Activated CD4-positive, alpha-beta T cell treated with anti-CD3 and anti-CD28 coated beads for 36 hours (primary cell): ENCODE measurements around the gene LIPK. TPM values are rescaled to one million over a fixed set of nuclear protein-coding genes. Genes with fewer than 3 reads are reported as not detected.

Experiments
- ATAC-seq: fragments of 200-7000 bp; cut with Tn5 transposase; one replicate; pipeline ENCODE4 v1.10.0; 2021; ENCODE audit warnings: mild to moderate bottlenecking, moderate library complexity
- CTCF ChIA-PET: fragments of 350-600 bp; sonication (Branson Sonifier 250); formaldehyde crosslinking; loops from one replicate; lab custom pipeline; 2021; ENCODE audit warnings: antibody characterized with exemption; lab: Charles Lee
- POLR2A ChIA-PET: fragments of 350-600 bp; sonication (Branson Sonifier 250); formaldehyde crosslinking; loops from one replicate; lab custom pipeline; 2021; ENCODE audit warnings: antibody characterized with exemption, inconsistent platforms; lab: Charles Lee
- DNase-seq: peaks from one replicate; pipeline ENCODE4 v3.0.0-alpha.2; 2020
- H3K27ac Mint-ChIP-seq: one replicate; pipeline ENCODE4 v1.8.0; 2021; ENCODE audit warnings: mixed read lengths
- H3K27me3 Mint-ChIP-seq: one replicate; pipeline ENCODE4 v1.8.0; 2021; ENCODE audit warnings: mixed read lengths
- H3K36me3 Mint-ChIP-seq: one replicate; pipeline ENCODE4 v1.8.0; 2021; ENCODE audit warnings: low read depth, mixed read lengths
- H3K4me1 Mint-ChIP-seq: one replicate; pipeline ENCODE4 v1.8.0; 2021; ENCODE audit warnings: mixed read lengths
- H3K4me3 Mint-ChIP-seq: one replicate; pipeline ENCODE4 v1.8.0; 2021; ENCODE audit warnings: mild to moderate bottlenecking, moderate library complexity, mixed read lengths
- H3K9me3 Mint-ChIP-seq: one replicate; pipeline ENCODE4 v1.8.0; 2021; ENCODE audit warnings: low read depth, mixed read lengths
- intact Hi-C, 2 experiments: fragments of 100-400 bp; cut with DNase I in 1 of 2; cut with micrococcal nuclease in 1 of 2; formaldehyde crosslinking; loops; one replicate each; pipeline versions ENCODE4 v1.14.2 to v1.15.1; 2022 to 2024; cut with DNase I, micrococcal nuclease
- total RNA-seq, 2 experiments: library from RNA; stranded (reverse); gene quantifications; one replicate each; pipeline ENCODE4 v1.2.3, GENCODE V29; 2021

Gene LIPK
- total RNA-seq, 2 experiments from 2014 or later = not detected

DNA sequence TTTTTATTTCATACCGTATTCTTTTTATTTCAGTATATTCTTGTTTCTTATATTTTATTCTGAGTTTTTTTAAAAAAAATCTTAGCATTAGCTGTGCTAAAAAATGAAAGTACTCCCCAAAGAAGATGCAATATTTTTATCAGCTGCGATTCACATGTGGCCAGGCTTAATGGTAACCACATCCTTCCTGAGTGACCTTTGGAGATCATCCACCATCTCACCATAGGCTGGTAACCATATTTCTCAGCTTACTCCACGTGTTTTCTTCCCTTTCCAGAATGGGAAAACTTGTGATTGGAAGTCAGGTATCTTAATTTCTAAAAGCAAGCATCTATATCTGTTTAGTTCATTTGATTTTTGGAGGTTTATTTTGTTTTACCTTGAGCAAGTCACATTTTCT is 77.7 kb downstream of the LIPK start:
- Mint-ChIP-seq H3K36me3 (no peaks in the 10 kb centered on the region), H3K9me3 (no peaks in the 10 kb centered on the region), H3K27ac (no peak overlapping the region), H3K4me1 (no peaks in the 10 kb centered on the region), H3K27me3 (peaks cover 3% of the 10 kb centered on the region), H3K4me3 (no peak overlapping the region)
- CTCF ChIA-PET = no interaction called here
- no peak for ATAC-seq
- no peak for DNase-seq
- POLR2A ChIA-PET = no interaction called here
- intact Hi-C loops = no loop called here

DNA sequence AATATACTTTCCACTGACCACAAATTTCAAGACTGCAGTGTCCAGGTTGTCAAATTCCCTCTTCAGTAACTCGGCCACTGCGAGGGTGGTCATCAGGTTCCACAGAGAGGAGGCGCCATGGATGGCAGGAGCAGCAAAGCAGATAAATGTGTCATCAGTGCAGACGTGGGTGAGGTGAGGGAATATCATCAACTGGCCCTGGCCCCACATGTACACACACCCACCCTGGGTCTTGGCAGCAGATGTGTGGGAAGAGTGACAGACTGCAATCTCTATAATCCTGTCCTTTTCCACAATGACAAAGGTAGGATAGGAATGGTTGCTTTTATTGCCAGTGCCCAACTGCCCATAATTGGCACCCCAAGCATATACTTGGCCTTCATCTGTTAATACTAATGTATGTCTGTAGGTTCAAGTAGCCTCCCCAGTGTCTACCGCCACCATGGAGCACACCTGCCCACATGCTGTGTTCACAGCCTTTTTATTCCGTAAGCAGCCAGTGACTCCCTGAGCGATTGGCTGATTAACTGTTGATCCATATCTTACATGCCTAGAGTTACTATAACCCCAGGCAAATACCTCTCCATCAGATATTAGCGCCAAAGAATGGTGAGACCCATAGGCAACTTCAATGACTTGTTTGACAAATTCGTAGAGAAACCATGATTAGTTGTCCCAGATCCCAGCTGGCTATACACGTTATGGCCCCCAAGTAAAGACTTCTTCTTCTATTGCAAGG is 80.2 kb downstream of the LIPK start:
- Mint-ChIP-seq H3K4me1 (no peaks in the 10 kb centered on the region), H3K36me3 (no peaks in the 10 kb centered on the region), H3K27me3 (peaks cover 2% of the 10 kb centered on the region), H3K9me3 (no peaks in the 10 kb centered on the region), H3K4me3 (no peak overlapping the region), H3K27ac (no peak overlapping the region)
- ChIA-PET CTCF (interaction anchor here (0.9 kb wide), 1 partner anchor 381 kb away, joined by 3 read pairs; no protein-coding TSS in a partner anchor), POLR2A (no interaction called here)
- intact Hi-C loops = no loop called here
- ATAC-seq (no peak), DNase-seq (no peak)

DNA sequence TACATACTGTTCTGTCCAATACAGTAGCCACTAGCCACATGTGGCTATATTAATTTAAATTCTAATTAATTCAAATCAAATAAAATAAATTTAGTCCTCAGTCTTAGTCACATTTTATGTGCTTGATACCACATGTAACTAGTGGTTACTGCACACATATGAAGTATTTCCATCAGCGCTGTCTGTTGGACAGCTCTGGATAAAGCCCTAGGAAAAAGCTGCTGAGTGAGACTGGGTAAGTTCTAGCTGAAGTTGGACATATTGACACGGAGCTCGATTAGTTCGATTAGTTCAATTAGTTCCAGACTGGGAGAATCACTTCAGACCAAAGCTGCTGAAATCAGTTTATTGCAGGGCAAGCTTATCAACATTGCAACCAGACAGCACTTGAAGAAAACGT is 81.4 kb downstream of the LIPK start:
- no peak for ATAC-seq
- Mint-ChIP-seq H3K27me3 (no peaks in the 10 kb centered on the region), H3K9me3 (no peaks in the 10 kb centered on the region), H3K36me3 (no peaks in the 10 kb centered on the region), H3K4me3 (no peak overlapping the region), H3K4me1 (peaks cover under 1% of the 10 kb centered on the region), H3K27ac (no peak overlapping the region)
- no peak for DNase-seq
- intact Hi-C loops = no loop called here
- POLR2A ChIA-PET = no interaction called here
- CTCF ChIA-PET = interaction anchor here (0.9 to 1.6 kb wide), 4 partner anchors 23 to 382 kb away, joined by 3 to 4 read pairs (median 3); no protein-coding TSS in a partner anchor

DNA sequence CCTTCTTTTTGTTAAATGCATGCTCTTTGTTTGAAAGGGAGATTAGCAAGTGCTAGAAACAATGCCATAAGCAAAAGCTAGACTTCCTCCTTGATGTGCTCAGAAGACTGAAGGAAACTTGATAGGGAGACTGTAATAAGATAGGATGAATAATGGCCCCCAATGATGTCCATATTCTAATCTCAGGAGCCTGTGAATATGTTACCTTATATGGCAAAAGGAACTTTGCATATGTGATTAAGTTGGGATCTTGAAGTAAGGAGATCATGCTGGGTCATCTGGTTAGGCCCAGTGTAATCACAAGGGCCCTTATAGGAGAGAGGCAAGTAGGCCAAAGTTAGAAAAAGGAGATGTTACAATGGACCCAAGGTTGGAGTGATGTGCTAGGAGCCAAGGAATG is 82.9 kb downstream of the LIPK start:
- DNase-seq (no peak), ATAC-seq (no peak)
- intact Hi-C loops = no loop called here
- H3K27ac Mint-ChIP-seq = no peak overlapping the region
- ChIA-PET POLR2A (no interaction called here), CTCF (no interaction called here)
- no peaks in the 10 kb centered on the region for H3K27me3 Mint-ChIP-seq
- no peaks in the 10 kb centered on the region for H3K36me3 Mint-ChIP-seq
- H3K4me1 Mint-ChIP-seq = peaks cover 13% of the 10 kb centered on the region
- H3K9me3 Mint-ChIP-seq = peaks cover 2% of the 10 kb centered on the region
- H3K4me3 Mint-ChIP-seq = no peak overlapping the region

DNA sequence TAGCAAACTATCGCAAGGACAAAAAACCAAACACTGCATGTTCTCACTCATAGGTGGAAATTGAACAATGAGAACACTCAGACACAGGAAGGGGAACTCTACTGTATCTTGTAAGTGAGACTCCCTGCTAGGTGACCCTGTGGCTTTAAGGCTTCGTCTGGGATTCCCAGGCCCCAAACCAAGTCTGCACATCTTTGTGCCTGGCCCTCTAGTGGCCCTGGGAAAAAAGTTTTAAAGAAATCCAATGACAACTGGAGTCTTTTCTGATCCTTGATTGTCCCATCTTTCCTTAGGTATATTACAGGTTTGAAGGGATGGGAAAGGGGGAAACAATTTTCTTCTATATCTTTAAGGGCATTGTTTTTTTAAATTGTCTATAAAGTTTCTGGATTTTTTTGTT is 85.9 kb downstream of the LIPK start:
- Mint-ChIP-seq H3K27ac (no peak overlapping the region), H3K4me3 (no peak overlapping the region), H3K9me3 (peaks cover 2% of the 10 kb centered on the region), H3K36me3 (no peaks in the 10 kb centered on the region), H3K4me1 (peaks cover 22% of the 10 kb centered on the region), H3K27me3 (peaks cover 7% of the 10 kb centered on the region)
- peak; percentile 26 for DNase-seq
- ATAC-seq = no peak
- intact Hi-C loops = loop anchor here (5.0 to 10.0 kb wide), 4 partner anchors 35 to 1030 kb away; no protein-coding TSS in a partner anchor
- ChIA-PET CTCF (interaction anchor here (0.8 to 1.1 kb wide), 3 partner anchors 44 to 120 kb away, joined by 3 to 5 read pairs (median 3); no protein-coding TSS in a partner anchor), POLR2A (no interaction called here)

DNA sequence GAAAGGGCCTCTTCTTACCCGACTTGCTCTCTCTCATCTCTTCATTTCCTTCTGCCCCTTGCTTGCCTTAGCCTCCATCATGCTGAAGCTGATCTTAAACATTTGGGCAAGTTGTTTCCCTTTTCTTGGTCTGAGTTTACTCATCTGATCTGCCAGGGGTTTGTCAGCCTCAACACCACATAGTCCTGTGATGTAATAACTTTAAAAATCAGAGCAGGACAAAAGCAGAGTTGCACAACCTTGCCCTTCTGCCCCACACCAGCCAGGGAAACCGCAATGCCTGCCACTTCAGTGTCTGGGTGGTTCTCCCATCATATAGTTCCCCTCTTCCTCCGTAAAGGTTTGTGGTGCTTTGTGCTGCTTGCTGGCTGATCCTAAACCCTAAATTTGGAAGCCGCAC is 86.6 kb downstream of the LIPK start:
- intact Hi-C loops = loop anchor here (1.0 to 10.0 kb wide), 6 partner anchors 35 to 1030 kb away; no protein-coding TSS in a partner anchor
- DNase-seq = no peak
- Mint-ChIP-seq H3K36me3 (no peaks in the 10 kb centered on the region), H3K27me3 (peaks cover 12% of the 10 kb centered on the region), H3K9me3 (peaks cover 2% of the 10 kb centered on the region), H3K4me1 (peaks cover 22% of the 10 kb centered on the region), H3K27ac (no peak overlapping the region), H3K4me3 (no peak overlapping the region)
- POLR2A ChIA-PET = no interaction called here
- CTCF ChIA-PET = no interaction called here
- ATAC-seq = no peak

DNA sequence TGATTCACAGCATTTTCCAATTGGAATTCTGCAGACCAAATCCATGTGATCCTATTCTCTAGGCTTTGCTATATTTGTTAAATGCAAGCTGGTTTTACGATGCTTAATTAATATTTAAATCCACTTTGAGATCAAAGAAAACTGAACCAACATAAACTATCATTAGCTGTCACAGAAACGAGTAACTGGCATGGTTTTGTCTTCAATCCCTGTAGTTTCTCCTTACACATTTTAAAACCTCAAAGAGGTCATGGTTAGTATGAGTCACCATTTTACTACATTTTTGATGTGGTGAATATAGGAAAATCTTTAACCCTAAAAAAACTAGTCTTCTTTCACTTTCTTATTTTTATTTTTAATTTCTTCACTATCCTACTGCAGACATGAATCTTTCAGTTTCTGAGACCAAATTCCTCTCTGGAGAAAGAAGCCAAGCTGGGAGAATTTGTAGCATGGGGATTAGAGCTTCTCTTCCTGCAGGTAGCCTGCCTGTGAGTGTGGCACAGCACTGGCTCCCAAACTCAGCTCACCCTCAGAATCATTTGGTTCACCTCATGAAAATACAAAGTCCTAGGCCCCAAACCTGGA is 87.8 kb downstream of the LIPK start:
- no peak overlapping the region for H3K27ac Mint-ChIP-seq
- no peaks in the 10 kb centered on the region for H3K36me3 Mint-ChIP-seq
- no peak overlapping the region for H3K4me3 Mint-ChIP-seq
- H3K27me3 Mint-ChIP-seq = peaks cover 21% of the 10 kb centered on the region
- H3K4me1 Mint-ChIP-seq = peaks cover 22% of the 10 kb centered on the region
- no peak for DNase-seq
- peak; percentile 85 for ATAC-seq
- intact Hi-C loops = loop anchor here (1.0 to 10.0 kb wide), 8 partner anchors 31 to 1032 kb away; no protein-coding TSS in a partner anchor
- POLR2A ChIA-PET = interaction anchor here (0.9 kb wide), 1 partner anchor 38 kb away, joined by 6 read pairs; no protein-coding TSS in a partner anchor
- H3K9me3 Mint-ChIP-seq = peaks cover 2% of the 10 kb centered on the region
- CTCF ChIA-PET = interaction anchor here (0.9 to 1.4 kb wide), 5 partner anchors 12 to 139 kb away, joined by 3 to 5 read pairs (median 3); no protein-coding TSS in a partner anchor

DNA sequence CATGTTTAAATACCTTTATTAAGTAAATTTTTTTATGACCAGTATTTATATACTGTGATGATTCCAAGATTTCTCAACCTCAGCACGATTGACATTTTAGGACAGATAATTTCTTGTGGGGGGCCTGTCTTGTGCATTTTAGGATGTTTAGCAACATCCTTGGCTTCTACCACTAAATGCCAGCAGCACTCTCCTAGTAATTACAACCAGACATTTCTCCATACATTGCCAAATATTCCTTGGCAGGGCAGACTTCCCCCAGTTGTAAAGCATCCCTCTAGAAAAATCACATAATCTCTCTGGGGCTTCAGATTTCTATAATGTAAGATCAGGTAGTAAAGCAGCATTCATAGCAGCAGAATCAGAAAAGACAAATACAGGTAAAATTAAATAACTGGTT is 88.7 kb downstream of the LIPK start:
- ATAC-seq = no peak
- DNase-seq = no peak
- H3K4me1 Mint-ChIP-seq = peaks cover 22% of the 10 kb centered on the region
- peaks cover 2% of the 10 kb centered on the region for H3K9me3 Mint-ChIP-seq
- H3K36me3 Mint-ChIP-seq = no peaks in the 10 kb centered on the region
- ChIA-PET CTCF (interaction anchor here (1.4 kb wide), 2 partner anchors 11 to 107 kb away, joined by 3 to 5 read pairs; no protein-coding TSS in a partner anchor), POLR2A (no interaction called here)
- no peak overlapping the region for H3K27ac Mint-ChIP-seq
- H3K4me3 Mint-ChIP-seq = no peak overlapping the region
- peaks cover 21% of the 10 kb centered on the region for H3K27me3 Mint-ChIP-seq
- intact Hi-C loops = loop anchor here (1.0 to 10.0 kb wide), 6 partner anchors 31 to 1032 kb away; no protein-coding TSS in a partner anchor

DNA sequence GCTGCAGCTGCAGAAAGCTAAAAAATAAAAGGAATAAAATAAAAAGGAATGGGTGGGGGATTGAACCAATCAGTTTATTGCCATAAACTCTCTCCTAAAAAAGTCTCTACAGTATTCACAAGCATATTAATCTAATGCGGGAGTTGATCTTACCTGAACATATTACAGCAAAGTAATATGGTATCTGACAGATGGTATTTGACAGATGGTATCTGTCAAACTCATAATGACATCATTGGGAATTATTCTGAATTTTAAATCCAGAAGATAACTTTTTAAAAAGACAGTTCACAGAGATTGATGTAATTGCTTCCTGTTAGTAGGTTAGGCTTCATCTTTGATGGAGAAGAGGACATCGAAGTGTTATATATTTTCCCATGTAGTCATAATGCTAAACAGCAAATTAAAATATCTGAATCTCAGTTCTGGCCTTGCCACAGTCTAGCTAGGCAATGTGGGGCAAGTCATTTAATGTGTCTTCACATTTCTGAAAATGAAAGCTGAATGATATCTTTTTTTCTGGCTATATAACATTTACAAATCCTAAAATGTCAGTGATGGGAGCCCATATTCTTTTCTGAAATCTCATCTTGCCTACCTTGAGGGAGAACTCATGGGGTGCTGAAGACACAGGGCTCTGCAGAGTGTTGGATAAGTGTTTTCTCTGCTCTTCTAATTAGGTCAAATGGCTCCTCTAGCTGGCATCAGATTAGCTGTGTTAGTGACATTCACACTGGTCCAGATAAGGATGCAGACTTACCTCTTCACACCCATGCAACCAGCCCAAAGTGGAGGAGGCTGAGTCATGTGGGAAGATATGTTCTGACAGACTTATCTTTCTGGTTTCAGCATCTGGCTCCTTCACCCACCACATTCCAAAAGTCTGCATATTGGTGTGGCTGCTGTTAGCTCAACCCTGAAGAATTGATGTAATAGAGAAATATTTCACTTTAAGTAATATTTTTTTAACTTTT is 94.4 kb downstream of the LIPK start:
- CTCF ChIA-PET = interaction anchor here (0.6 to 1.2 kb wide), 4 partner anchors 9 to 132 kb away, joined by 3 to 4 read pairs (median 3); no protein-coding TSS in a partner anchor
- peak; percentile 51 for DNase-seq
- intact Hi-C loops = no loop called here

More for the DNA sequence above, 94.4 kb downstream of the LIPK start:
- Mint-ChIP-seq H3K9me3 (no peaks in the 10 kb centered on the region), H3K27ac (no peak overlapping the region), H3K4me3 (no peak overlapping the region), H3K27me3 (peaks cover 26% of the 10 kb centered on the region), H3K36me3 (no peaks in the 10 kb centered on the region), H3K4me1 (peaks cover 12% of the 10 kb centered on the region)
- peak; percentile 94 for ATAC-seq
- POLR2A ChIA-PET = no interaction called here
